Prostate gland (tissue), 1 donor: ENCODE results near the gene NFASC.

ENCODE experiments used
- POLR2A ChIP-seq: fragments of 450-650 bp; IDR thresholded peaks from one replicate; pipeline ENCODE4 v1.6.1; 2016; ENCODE audit warnings: antibody characterized with exemption, mild to moderate bottlenecking
- POLR2AphosphoS5 ChIP-seq: sonication (generic); formaldehyde crosslinking; IDR thresholded peaks from one replicate; pipeline ENCODE4 v1.6.1; 2017; ENCODE audit warnings: antibody characterized with exemption

- TF ChIP-seq POLR2A = no peak
- no peak for TF ChIP-seq POLR2AphosphoS5
These were observed 32.0 kb downstream of the NFASC start for GRCh38 chr1:204902671-204903070.
